GM12891 (cell line): Measurements from ENCODE around the gene LINS1.
A peak's percentile ranks its signal among the peaks of the same experiment; 100 is the strongest.

Experiments used
- DNase-seq: peaks from one replicate; pipeline ENCODE4 v3.0.0; 2011; ENCODE audit warnings: low spot score; ENCODE audit not compliant: insufficient read length
- FAIRE-seq: peaks from 2 replicates; lab custom pipeline; 2011; peaks lifted over from hg19 to GRCh38; lab: Jason Lieb, UNC
- PAX5 ChIP-seq: IDR thresholded peaks from 2 replicates; pipeline ENCODE4 v1.6.1; 2011; ENCODE audit warnings: low read length, moderate library complexity, mild to moderate bottlenecking; ENCODE audit not compliant: insufficient read depth, severe bottlenecking
- POLR2A ChIP-seq: IDR thresholded peaks from 2 replicates; pipeline ENCODE4 v1.6.1; 2011; ENCODE audit warnings: low read depth, low read length, control low read depth
- POLR2AphosphoS5 ChIP-seq: IDR thresholded peaks from 2 replicates; pipeline ENCODE4 v1.6.1; 2011; ENCODE audit warnings: low read depth, low read length, control low read depth
- POU2F2 ChIP-seq: IDR thresholded peaks from 2 replicates; pipeline ENCODE4 v1.6.1; 2011; ENCODE audit warnings: low read depth, mild to moderate bottlenecking, control low read depth, low read length, moderate library complexity
- SPI1 ChIP-seq: IDR thresholded peaks from 2 replicates; pipeline ENCODE4 v1.6.1; 2011; ENCODE audit warnings: low read depth, low read length, control low read depth
- TAF1 ChIP-seq: IDR thresholded peaks from 2 replicates; pipeline ENCODE4 v1.6.1; 2011; ENCODE audit warnings: low read depth, low read length, control low read depth

The LINS1 gene

GRCh38 chr15:100588638-100589242 is 13.2 kb downstream of the LINS1 start:
- FAIRE-seq (no peak), DNase-seq (no peak)
- TF ChIP-seq POU2F2 (no peak), POLR2AphosphoS5 (no peak)

- DNase-seq = no peak
- TF ChIP-seq POU2F2 (no peak), TAF1 (no peak), POLR2AphosphoS5 (no peak), PAX5 (no peak), SPI1 (no peak), POLR2A (no peak)
- no peak for FAIRE-seq
Measured at GRCh38 chr15:100580414-100580813, 21.6 kb downstream of the LINS1 start.

- FAIRE-seq (no peak), DNase-seq (no peak)
- TF ChIP-seq SPI1 (no peak), POU2F2 (no peak), POLR2A (no peak), POLR2AphosphoS5 (no peak), TAF1 (no peak)
Measured at GRCh38 chr15:100573526-100573925, 28.5 kb downstream of the LINS1 start.

DNA sequence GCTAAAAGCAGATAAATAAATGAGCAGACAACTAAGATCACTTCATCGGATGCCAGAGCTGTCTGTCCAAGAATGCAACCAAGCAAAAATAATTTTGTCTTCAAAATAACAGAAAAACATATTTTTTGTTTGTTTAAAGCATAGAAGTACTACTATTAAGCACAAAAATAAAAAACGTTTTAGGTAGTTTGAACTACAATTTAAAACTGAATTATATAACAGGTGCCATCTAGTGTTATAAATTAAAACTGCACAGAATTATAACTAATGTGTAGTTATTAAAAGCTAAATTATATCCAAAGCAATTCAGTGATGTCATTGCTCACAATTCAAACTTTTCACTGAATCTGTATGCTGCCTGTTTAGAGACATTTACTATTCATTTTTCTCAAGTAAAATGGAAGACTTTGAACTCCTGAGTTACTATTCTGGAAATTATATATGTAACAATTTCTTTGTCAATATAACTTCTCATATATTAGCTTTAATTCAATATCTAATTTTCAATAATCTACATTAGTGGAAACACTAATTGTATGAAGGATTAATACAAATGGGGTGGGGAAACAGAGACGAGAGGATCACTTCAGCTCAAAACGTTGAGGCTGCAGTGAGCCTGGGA is 29.5 kb downstream of the LINS1 start:
- FAIRE-seq (no peak), DNase-seq (no peak)
- TF ChIP-seq PAX5 (no peak), POLR2A (no peak), POLR2AphosphoS5 (no peak), SPI1 (no peak), POU2F2 (no peak), TAF1 (no peak)

- DNase-seq = no peak
- TF ChIP-seq POU2F2 = no peak
- TF ChIP-seq PAX5 = no peak
- TF ChIP-seq POLR2AphosphoS5 = no peak
- no peak for TF ChIP-seq TAF1
- no peak for TF ChIP-seq POLR2A
- no peak for TF ChIP-seq SPI1
- FAIRE-seq = no peak
Measured at GRCh38 chr15:100571592-100572167, 30.3 kb downstream of the LINS1 start.

DNA sequence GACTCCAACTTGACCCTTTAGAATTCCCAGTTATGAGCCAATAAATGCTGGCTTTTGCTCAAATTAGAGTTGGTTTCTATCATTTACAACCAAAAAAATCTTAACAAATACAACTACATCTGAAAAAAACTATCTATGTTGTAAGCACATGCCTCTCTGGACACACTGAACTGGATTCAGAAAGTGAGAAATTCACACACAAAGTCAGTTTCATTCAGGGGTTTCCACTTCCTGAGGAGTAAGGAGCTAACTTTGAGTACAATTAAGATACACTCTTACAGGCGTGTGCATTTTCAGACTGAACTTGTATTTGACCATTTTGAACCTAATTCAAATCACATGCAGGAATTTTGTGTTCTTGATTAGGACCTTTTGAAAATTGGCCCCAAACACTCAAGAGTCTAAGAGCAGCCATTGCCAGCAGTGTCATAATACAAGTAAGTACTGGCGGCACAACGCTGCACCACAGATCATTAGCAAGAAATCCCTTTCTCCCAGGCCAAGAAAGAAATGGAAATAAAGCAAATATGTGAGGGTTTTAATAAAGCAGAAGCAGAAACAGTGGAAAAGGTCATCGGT is 31.2 kb downstream of the LINS1 start:
- FAIRE-seq (peak; percentile 74), DNase-seq (no peak)
- TF ChIP-seq POLR2AphosphoS5 = no peak
- TF ChIP-seq POLR2A = no peak
- TF ChIP-seq POU2F2 = no peak
- no peak for TF ChIP-seq SPI1
- TF ChIP-seq PAX5 = no peak
- no peak for TF ChIP-seq TAF1

- DNase-seq = no peak
- peak; percentile 43 for FAIRE-seq
- TF ChIP-seq POLR2AphosphoS5 = no peak
- no peak for TF ChIP-seq POU2F2
- TF ChIP-seq SPI1 = no peak
- no peak for TF ChIP-seq TAF1
- TF ChIP-seq PAX5 = no peak
- TF ChIP-seq POLR2A = no peak
Measured at GRCh38 chr15:100570275-100570674, 31.7 kb downstream of the LINS1 start.

DNA sequence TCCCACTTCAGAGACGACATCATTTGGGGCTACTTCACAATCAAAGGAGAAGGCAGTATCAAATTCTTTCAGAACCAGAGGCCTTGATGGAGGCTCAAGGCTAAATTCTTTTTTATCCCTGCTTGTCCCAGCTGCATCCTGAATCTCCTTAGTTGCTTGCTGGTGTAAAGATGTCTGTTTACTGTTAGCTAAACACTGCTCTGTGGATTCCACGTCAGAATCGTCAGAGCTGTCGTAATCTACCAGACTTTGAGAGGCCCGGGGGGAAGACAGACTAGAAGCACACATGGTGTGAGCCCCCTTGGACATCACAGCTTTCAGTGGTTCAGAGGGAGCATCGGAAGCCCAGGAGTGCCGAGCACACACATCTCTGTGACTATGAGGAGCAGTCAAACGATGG is 32.6 kb downstream of the LINS1 start:
- no peak for FAIRE-seq
- DNase-seq = no peak
- TF ChIP-seq PAX5 (no peak), POU2F2 (no peak)

DNA sequence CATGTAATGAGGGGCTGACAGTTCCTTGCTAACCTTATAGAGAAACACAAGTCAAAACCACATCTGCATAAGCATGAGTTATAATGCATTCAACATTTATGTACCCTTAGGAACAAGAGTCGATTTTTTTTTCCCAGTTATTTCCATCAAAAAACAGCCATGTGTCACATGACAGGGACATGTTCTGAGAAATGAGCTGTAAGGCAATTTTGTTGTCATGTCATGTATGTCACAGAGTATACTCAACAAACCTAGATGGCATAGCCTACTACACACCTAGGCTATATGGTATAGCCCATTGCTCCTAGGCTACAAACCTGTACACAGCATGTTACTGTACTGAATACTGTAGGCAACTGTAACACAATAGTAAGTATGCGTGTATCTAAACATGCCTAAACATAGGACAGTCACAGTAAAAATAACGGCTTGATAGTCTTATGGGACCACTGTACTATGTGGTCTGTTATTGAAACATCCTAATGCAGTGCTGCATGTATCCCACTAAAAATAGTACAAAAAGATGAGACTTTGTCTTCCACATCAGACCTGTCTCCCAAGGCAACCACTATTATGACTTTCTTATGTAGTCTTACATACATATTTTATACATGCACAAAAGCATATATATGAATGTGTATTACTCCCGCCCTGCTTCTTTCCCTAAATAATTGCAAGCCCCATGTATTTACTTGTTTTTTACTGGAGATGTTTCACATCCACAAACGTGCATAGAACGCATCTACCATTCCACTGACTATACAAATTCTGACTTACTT is 34.9 kb downstream of the LINS1 start:
- TF ChIP-seq TAF1 (no peak), POLR2A (no peak), POLR2AphosphoS5 (no peak), POU2F2 (no peak), PAX5 (no peak), SPI1 (no peak)
- DNase-seq (no peak), FAIRE-seq (no peak)

GRCh38 chr15:100565591-100565990 is 36.4 kb downstream of the LINS1 start:
- TF ChIP-seq TAF1 (no peak), POU2F2 (no peak), POLR2AphosphoS5 (no peak), SPI1 (no peak), POLR2A (no peak), PAX5 (no peak)
- DNase-seq (no peak), FAIRE-seq (no peak)
